ENCODE results near the gene NPLOC4. TPM values are rescaled to one million over a fixed set of nuclear protein-coding genes. Genes with fewer than 3 reads are reported as not detected.

NPLOC4 gene
- total and polyA plus RNA-seq, 2 of the 13 experiments (the other 11 are each of a cell fraction or from before 2014, with no cell fraction given) = 57.0 to 97.0 TPM

DNA sequence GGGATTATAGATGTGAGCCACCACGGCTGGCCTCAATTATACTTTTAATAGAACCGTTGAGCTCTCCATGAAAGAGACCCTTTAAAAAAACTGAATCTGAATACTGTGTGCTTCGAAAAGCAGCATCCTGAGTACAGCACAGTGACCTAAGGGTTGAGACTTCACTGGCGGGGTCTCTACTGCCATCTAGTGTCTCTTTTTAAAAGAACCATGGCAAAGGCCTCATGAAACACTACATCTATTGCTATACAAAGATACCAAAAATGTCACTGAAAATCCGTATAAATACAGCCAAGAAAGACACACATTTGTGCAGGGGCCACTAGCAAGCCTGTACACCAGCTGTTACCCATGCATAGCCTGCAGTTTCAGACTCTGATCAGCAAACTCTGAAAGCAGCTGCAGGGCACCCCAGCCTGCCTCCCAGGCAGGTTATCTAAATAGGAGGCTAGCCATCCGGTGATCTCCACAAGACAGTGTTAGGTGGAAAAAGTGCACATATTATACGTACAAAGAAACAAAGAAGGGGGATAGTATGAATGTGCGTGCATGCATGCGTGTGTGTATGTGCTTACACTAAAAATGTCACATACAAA is 35.3 kb downstream of the NPLOC4 start:
- CTCF ChIA-PET (ENCODE audit: low intra/inter-chr PET ratio, low total read pairs) = interaction anchor here (1.1 to 2.1 kb wide), 3 partner anchors 43 to 348 kb away, joined by 3 to 12 read pairs (median 12); no protein-coding TSS in a partner anchor
- no peak overlapping the region for H3K27ac ChIP-seq (ENCODE audit: extremely low read length, insufficient read depth, low read length)

More for the DNA sequence above, 35.3 kb downstream of the NPLOC4 start:
- Histone ChIP-seq H3K9ac (ENCODE audit: insufficient read depth, low read depth, low read length) (no peak overlapping the region), H3K4me2 (ENCODE audit: low read depth, low read length) (no peak overlapping the region), H4K20me1 (ENCODE audit: insufficient read depth, low read length) (0 out of 2 replicates have a peak, but pooled peaks cover 10% of the 10 kb centered on the region), H3K79me2 (ENCODE audit: insufficient read depth, low read length) (no peaks in the 10 kb centered on the region), H3K4me3 (replicated peaks in 1 of 3; ENCODE audit: insufficient read depth in 1 of 3, low read depth in 2 of 3, low read length in 3 of 3) (no peak overlapping the region), H3K36me3 (replicated peaks in 1 of 2; ENCODE audit: control insufficient read depth in 1 of 2, insufficient read depth in 2 of 2, low read length in 2 of 2) (peaks cover 32 to 70% of the 10 kb centered on the region in 2 experiments), H3K27me3 (ENCODE audit: control insufficient read depth in 1 of 2, insufficient read depth in 2 of 2, low read length in 2 of 2) (no peaks in the 10 kb centered on the region), H2AFZ (ENCODE audit: low read length) (no peak overlapping the region), H3K9me3 (ENCODE audit: low read length) (no peaks in the 10 kb centered on the region), H3K4me1 (ENCODE audit: insufficient read depth, low read length) (no peaks in the 10 kb centered on the region)
- WGBS (ENCODE audit: low lambda C conversion rate) = 54% methylated on average over 9 of the region's 9 CpGs
- TF ChIP-seq STAG1 (CRISPR knock-in tag; IDR thresholded peaks at IDR 0.05) (peak; percentile 83), PPARG (CRISPR knock-in tag; conservative IDR thresholded peaks at IDR 0.05) (0 out of 2 replicates have a peak, but pooled peaks have one; percentile 38), RBM22 (optimal IDR thresholded peaks at IDR 0.05; ENCODE audit: low read length) (peak; percentile 67), FOXC1 (CRISPR knock-in tag; IDR thresholded peaks at IDR 0.05; ENCODE audit: borderline replicate concordance) (no peak), SMC3 (IDR thresholded peaks at IDR 0.05; ENCODE audit: low read length) (peak; percentile 75), RAD21 (CRISPR knock-in tag; IDR thresholded peaks at IDR 0.05) (peak; percentile 54; the same call in 1 of the 2 replicates), KDM2A (CRISPR knock-in tag; IDR thresholded peaks at IDR 0.05; ENCODE audit: borderline replicate concordance, low read depth) (no peak), ZNF768 (CRISPR knock-in tag; IDR thresholded peaks at IDR 0.05) (no peak), REXO4 (CRISPR knock-in tag; IDR thresholded peaks at IDR 0.05; ENCODE audit: borderline replicate concordance) (no peak), ZNF331 (CRISPR knock-in tag; IDR thresholded peaks at IDR 0.05) (0 out of 2 replicates have a peak, but pooled peaks have one; percentile 9), YEATS2 (CRISPR knock-in tag; IDR thresholded peaks at IDR 0.05; ENCODE audit: borderline replicate concordance) (0 out of 2 replicates have a peak, but pooled peaks have one; percentile 25), BCL6 (CRISPR knock-in tag; IDR thresholded peaks at IDR 0.05) (0 out of 2 replicates have a peak, but pooled peaks have one; percentile 14), TEAD3 (CRISPR knock-in tag; optimal IDR thresholded peaks at IDR 0.05; ENCODE audit: borderline replicate concordance) (peak; percentile 42), ERF (CRISPR knock-in tag; IDR thresholded peaks at IDR 0.05) (0 out of 2 replicates have a peak, but pooled peaks have one; percentile 21), NCOA2 (CRISPR knock-in tag; IDR thresholded peaks at IDR 0.05) (0 out of 2 replicates have a peak, but pooled peaks have one; percentile 12), NRL (CRISPR knock-in tag; IDR thresholded peaks at IDR 0.05; ENCODE audit: borderline replicate concordance) (no peak), IRF2 (CRISPR knock-in tag; IDR thresholded peaks at IDR 0.05) (peak; percentile 54; the same call in 1 of the 2 replicates)
- TF ChIP-seq, protein P1, sequence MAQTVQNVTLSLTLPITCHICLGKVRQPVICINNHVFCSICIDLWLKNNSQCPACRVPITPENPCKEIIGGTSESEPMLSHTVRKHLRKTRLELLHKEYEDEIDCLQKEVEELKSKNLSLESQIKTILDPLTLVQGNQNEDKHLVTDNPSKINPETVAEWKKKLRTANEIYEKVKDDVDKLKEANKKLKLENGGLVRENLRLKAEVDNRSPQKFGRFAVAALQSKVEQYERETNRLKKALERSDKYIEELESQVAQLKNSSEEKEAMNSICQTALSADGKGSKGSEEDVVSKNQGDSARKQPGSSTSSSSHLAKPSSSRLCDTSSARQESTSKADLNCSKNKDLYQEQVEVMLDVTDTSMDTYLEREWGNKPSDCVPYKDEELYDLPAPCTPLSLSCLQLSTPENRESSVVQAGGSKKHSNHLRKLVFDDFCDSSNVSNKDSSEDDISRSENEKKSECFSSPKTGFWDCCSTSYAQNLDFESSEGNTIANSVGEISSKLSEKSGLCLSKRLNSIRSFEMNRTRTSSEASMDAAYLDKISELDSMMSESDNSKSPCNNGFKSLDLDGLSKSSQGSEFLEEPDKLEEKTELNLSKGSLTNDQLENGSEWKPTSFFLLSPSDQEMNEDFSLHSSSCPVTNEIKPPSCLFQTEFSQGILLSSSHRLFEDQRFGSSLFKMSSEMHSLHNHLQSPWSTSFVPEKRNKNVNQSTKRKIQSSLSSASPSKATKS (CRISPR knock-in tag; IDR thresholded peaks at IDR 0.05) = no peak
- TF ChIP-seq, protein P2, sequence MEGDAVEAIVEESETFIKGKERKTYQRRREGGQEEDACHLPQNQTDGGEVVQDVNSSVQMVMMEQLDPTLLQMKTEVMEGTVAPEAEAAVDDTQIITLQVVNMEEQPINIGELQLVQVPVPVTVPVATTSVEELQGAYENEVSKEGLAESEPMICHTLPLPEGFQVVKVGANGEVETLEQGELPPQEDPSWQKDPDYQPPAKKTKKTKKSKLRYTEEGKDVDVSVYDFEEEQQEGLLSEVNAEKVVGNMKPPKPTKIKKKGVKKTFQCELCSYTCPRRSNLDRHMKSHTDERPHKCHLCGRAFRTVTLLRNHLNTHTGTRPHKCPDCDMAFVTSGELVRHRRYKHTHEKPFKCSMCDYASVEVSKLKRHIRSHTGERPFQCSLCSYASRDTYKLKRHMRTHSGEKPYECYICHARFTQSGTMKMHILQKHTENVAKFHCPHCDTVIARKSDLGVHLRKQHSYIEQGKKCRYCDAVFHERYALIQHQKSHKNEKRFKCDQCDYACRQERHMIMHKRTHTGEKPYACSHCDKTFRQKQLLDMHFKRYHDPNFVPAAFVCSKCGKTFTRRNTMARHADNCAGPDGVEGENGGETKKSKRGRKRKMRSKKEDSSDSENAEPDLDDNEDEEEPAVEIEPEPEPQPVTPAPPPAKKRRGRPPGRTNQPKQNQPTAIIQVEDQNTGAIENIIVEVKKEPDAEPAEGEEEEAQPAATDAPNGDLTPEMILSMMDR (CRISPR knock-in tag; IDR thresholded peaks at IDR 0.05) = peak; percentile 84
- no TSS peak for BruUV-seq (replicated peaks)
- ATAC-seq (peak; percentile 94), FAIRE-seq (peak; percentile 73), DNase-seq (ENCODE audit: low spot score) (peak; percentile 62)
- intact Hi-C loops (cut with micrococcal nuclease; ENCODE audit: unreplicated experiment) (loop anchor here (1.0 to 2.0 kb wide), 3 partner anchors 43 to 348 kb away; no protein-coding TSS in a partner anchor), in situ Hi-C loops (cut with HindIII; ENCODE audit: extremely low pct_ligation_motif_present, low pct_unique_long_range_greater_than_20kb) (no loop called here)
- POLR2A ChIA-PET = interaction anchor here (0.6 to 1.2 kb wide), 3 partner anchors 14 to 113 kb away, joined by 3 to 4 read pairs (median 4); partner anchors contain the start of gene FAAP100

All from HepG2 (cell line).